Measurements from ENCODE around the gene GALNT13.

DNA sequence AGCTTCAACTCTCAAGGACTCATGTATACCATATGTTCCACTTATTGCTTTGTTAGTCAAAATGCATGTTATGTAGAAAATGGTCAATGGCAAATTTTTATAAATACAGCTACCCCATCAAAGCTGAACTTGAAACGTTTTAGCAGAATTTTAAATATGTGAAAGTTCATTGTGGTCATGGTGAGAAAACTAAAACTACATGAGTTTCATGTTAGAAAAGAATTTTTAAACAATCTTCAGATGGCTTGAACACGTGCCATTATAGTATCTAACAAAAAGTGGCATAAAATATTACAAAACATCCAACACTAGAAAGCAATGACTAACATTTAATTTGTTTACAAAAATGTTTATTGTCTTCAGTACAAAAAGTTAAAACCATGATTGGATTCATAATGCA lies 580.7 kb downstream of the GALNT13 start:
- TF ChIP-seq, protein P1, sequence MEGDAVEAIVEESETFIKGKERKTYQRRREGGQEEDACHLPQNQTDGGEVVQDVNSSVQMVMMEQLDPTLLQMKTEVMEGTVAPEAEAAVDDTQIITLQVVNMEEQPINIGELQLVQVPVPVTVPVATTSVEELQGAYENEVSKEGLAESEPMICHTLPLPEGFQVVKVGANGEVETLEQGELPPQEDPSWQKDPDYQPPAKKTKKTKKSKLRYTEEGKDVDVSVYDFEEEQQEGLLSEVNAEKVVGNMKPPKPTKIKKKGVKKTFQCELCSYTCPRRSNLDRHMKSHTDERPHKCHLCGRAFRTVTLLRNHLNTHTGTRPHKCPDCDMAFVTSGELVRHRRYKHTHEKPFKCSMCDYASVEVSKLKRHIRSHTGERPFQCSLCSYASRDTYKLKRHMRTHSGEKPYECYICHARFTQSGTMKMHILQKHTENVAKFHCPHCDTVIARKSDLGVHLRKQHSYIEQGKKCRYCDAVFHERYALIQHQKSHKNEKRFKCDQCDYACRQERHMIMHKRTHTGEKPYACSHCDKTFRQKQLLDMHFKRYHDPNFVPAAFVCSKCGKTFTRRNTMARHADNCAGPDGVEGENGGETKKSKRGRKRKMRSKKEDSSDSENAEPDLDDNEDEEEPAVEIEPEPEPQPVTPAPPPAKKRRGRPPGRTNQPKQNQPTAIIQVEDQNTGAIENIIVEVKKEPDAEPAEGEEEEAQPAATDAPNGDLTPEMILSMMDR (IDR thresholded peaks at IDR 0.05; ENCODE audit: insufficient read depth, low read depth, low read length) = no peak
- no peak for TF ChIP-seq EZH2 (IDR thresholded peaks at IDR 0.05; ENCODE audit: insufficient read depth, low read length)
